Activated naive CD4-positive, alpha-beta T cell (primary cell): ENCODE data around the gene PAX2.

Experiments
- DNase-seq, 4 experiments: peaks; one replicate each; lab custom pipeline; 2025; lab: John Stamatoyannopoulos, UW

Gene PAX2

DNA sequence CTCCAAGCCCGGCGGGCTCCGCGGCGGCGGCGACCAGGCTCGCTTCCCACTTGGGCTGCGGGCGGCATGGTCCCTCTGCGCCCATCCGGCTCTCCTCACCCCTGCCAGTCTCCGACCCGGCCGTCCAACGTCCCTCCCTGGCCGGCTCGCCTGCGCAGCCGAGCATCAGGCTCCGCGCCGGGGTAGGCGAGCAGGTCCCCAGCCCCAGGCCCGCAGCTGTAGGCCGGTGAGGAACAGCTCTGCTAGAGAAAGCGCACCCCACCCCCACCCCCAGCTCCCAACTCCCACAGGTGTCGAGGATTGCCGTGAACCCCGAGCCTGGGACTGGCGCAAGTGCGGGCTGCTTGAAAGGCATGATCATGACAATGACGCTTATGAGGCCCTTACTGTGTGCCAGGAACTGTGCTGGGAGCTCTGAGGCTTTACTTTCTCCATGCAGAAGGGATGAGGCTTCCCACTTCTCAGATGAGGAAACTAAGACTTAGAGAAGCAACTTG, 20.8 kb upstream of the PAX2 start:
- DNase-seq: no peak

DNA sequence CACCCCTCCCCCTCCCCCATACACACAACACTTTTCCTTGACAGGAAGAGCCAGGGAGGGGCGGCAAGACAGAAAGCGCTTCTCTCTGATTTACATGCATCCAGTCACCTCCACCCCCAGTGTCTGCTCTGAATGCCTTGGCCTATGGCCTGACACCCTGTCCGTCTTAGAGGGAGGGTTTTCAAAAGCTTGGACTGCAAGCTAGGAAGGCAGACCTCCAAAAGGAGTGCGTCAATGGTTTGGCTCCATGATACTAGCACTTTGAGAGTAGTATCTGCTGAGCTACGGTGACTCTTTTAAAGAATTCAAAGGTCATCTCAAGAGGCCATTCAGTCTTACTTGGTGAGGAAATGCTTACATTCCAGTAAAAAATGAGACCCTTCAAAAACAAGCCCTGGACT, 20.3 kb upstream of the PAX2 start:
- no peak for DNase-seq

DNA sequence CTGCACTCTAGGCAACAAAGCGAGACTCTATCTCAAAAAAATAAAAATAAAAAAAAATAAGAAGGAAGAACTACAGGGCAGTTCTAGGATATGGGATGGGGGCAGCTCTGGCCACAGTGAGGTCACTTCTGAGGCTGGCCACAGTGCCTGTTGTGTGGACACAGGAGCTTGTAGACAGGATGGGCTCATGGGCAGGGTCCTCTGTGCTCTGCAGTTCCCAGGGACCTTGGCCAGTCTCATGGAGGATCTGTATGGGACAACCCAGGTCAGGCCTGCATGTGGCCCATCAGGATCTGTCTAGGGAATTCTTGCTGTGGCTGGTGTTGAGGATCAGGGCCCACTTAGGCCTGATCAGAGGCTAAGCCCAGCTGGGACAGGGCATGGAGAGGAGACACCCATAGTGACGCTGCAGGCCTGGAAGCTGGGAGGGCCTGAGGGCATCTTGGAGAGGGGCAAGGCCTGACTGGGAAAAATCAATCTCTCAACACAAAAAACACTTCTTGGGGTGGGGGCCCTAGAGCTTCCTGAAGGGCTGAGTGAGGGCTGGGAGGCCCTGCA, 19.4 kb upstream of the PAX2 start:
- DNase-seq: no peak

DNA sequence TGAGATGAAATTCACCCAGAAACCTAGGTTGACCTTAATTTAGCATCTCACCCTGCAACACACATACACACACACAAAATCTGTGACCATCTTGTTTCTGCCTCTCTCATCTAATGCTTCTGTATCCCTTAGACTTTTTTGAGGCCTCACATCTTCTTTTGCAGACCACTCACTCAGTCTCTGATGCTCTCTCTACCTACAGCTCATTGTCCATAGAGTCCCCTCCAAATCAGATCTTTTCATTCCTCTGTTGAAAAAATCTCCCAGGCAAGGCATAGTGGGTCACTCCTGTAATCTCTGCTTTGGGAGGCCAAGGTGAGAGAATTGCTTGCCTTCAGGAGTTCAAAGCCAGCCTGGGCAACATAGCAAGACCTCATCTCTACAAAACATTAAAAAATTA, 17.6 kb upstream of the PAX2 start:
- DNase-seq: no peak

DNA sequence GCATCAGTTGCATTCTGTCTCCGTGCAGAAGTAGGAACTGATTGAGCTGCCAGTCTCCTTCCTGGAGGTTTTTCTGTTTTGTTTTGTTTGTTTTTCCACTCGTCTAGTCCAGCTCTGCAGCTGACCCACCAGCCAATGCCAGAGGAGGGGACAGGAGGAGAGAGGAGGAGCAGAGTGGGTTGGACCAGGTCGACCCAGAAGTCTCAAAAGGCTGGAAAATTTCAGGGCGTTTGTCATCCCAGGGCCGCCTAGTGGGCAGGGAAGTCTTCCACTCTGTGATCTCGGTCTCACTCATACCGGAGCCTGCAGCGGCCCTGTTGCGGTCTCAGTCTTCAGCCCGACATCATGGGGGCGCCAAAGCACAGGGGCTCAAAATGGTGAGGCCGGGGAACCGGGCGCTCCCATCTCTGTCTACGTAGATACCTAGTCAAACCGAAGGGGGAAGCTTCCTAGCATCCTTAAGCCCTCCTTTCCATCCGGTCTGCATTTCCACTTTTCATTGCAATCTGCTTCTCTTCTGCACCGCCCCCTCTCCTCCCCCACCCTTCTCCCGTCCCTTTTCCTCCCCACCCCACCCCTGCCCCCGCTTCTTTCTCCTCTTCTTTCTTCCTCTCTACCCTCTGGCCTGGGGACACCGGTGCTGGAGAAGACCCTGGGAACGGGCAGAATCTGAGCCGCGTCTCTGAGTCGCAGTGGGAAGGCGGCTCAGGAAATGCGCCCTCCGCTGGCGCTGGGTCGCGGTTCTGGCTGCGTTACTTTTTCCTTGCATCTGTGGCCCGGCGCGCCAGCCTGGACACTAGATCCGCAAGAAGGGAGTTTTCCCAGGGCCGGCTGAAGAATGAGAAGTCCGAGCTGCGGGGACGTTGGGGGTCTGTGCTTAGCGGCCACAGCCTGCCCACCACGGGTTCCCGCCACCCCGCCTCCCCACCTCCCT, 16.2 kb upstream of the PAX2 start:
- no peak for DNase-seq

DNA sequence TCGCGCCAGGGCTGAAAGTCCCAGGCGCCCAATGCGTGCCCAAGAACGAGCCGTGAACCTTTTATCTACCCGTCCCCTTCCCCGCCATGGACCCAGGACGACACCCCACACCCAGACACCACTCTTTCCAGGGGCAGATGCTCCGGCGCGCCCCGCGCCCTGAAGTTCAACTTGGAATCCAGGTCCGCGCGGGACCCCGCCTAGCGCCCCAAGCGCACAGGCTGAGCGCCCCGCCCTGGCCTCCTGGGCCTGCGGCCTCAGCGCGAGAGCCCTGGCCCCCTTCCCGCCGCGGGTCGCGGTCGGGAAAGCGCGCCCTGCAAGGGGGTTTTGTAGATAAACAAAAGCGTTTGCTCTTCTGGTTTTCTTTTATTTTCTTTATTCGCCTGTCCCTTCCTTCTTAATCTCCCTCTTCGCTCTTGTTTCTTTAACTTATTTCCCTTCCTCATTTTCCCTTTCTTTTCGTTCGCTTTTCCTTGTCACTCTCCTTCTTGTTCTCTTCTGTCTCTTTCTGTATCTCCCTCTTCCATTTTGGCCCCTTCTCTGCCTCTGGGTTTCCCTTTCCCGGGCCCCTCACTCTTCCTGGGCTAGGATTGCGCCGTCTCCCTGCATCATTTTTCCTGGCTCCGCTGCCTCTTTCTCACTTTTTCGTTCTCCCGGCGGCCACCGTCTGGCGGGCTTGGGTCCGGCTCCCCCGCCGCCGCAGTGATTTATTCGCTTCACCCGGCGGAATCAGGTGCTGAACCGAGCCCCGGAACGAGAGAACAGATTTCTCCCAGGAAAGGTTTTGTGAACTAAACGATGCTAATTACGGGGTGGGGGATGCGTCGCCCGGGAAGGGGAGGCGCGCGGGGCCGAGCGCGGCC, 15.3 kb upstream of the PAX2 start:
- no peak for DNase-seq

DNA sequence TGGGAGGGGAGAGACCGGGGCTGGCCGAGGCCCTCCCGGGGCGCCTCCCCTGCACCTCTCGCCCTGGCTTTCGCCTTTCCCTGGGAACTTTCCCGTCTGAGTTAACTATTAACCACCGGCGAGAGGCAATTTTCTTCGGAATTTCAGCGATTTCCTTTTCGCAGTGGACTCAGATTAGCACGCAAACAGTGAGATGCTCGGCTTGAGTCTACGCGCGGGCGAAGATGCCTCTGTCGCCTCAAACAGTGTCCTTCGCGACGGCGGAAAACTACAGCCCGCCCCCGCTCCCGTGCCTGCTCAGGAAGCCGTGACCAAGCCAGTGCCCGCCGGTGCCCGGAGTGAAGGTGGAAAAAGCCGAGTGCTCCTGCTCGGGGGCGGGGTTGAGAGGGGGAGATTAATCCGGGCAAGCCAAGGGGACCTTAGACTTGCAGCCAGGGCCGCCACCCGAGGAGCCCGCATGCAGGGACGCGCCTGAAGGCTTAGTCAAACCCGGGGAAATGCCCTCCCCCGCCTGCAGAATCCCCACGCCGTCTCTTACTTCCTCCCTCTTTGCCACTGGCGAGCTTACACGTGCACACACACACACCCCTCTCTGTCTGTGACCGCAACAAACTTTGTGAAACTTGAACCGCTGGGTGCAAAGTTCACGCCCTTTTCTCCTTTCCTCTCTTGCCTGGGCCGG, 14.5 kb upstream of the PAX2 start:
- no peak for DNase-seq

DNA sequence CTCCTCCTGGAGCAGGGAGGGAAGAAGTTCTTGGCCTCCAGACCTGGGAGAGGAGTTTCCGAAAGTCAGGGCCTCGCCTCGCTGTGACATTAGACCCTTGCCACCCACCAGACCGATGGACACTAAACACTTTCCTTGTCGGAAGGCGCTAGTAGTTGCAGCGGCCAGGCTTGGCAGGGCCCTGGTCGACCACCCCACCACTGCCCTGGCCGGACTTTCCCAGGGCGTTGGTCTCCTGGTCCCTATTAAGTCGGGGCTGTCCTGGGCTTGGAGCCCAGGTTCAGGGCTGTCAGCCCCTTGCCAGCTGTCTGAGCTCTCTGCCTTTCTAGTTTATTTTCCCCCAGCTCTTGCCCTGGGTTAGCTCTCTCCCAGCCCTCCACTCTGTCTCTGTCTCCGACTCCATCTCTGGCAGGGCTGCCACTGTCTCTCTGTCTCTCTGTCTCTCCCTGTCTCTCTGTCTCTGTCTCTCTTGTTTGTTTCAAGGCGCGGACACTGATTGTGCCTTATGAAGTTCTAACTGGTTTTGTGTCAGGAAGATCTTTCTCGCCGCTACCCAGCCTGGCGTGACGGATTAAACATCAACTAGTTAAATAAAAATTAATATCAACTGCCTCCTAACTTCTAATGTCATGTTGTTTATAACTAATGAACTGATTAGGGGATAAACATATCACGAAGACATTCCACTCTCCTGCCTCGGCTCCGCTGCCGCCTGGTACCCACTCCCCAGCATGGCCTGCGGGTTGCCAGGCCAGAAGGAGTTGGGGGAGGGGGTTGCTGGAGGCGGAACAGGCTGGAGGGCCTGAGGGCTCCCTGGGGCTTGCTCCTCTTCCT, 13.8 kb upstream of the PAX2 start:
- DNase-seq: no peak

DNA sequence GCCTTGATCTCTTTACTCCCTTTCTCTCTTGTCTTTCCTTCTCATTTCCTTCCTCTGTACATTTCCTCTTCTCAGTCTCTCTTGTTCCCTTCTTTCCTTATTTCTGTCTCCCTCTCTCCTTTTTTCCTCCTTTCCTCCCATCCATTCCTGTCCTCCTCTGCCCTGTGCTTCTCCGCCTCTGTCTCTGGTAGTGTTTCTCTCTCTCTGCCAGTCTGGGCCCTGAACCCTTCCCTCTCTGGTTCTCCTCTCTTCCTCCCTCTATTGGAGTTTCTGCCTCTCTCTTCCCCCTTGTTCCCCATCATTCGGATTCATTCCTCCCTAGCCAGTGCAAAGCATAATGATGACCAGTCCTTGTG, 13.2 kb upstream of the PAX2 start:
- DNase-seq: no peak

DNA sequence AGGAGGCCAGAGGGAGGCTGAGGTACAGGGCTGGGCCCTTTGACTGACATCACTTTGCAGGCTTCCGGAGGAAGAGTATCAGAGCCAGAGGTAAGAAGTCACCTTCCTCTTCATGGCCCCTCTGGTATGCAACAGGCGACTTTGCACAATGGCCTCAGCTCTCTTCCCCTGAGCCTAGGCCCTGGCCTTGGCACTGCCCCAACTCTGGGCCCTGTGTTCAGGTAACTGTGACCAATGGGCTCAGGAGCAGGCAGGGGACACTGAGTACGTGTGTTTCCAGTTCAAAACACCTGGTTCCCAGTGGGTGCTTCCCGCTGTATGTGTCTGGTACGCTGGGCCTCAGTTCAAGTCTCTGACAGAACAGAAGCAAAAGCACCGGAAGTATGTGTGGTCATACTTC, 12.1 kb upstream of the PAX2 start:
- DNase-seq: no peak

DNA sequence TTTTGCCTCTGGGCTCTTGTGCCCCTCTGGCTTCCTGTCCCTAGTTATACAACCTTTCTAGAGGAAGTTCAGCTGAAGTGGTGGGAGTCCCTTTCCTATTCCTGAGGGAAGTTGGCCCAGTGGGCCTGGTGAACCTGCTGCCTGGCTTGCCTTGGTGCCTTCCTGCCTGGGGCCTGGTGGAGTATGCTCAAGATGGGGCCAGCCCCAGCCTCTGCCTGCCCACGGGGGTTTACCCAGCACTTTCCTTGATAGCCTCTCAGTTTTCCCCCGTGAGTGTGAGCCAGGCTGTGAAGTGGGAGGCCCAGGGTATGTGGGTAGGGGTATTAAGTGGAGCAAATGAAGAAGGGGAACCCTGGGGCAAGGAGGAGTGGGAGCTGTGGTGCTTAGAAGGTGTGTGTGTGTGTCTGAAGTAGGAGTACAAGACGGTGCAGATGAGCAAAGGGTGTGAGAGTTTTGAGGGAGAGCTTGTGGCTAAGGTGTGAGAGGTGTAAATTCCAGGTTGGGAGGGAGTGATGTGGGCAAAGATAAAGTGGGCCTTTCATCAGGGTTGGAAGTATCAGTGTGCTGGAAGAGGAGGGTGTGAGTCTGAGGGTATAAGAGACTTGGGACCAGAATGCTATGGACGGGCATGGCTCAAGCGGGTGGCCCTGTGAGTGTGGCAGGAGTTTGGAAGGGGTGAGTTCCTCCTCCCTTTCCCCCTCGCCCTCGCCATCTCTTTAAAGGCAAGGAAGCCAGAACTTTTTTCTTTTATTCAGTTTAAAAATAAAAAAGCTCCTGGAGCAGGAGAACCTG, 10.9 kb upstream of the PAX2 start:
- no peak for DNase-seq

DNA sequence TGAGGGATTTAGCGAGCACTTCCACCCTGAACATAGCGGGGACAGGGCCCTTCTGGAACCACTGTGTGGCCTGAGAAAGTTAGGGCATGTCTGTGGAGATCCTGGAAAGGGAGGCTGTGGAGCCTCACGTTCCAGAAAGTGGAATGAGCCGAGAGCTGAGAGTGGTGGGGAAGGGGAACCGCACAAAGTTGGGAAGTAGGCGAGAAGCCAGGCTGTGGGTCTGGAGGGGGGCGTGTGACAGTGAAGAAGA, 10.4 kb upstream of the PAX2 start:
- no peak for DNase-seq

DNA sequence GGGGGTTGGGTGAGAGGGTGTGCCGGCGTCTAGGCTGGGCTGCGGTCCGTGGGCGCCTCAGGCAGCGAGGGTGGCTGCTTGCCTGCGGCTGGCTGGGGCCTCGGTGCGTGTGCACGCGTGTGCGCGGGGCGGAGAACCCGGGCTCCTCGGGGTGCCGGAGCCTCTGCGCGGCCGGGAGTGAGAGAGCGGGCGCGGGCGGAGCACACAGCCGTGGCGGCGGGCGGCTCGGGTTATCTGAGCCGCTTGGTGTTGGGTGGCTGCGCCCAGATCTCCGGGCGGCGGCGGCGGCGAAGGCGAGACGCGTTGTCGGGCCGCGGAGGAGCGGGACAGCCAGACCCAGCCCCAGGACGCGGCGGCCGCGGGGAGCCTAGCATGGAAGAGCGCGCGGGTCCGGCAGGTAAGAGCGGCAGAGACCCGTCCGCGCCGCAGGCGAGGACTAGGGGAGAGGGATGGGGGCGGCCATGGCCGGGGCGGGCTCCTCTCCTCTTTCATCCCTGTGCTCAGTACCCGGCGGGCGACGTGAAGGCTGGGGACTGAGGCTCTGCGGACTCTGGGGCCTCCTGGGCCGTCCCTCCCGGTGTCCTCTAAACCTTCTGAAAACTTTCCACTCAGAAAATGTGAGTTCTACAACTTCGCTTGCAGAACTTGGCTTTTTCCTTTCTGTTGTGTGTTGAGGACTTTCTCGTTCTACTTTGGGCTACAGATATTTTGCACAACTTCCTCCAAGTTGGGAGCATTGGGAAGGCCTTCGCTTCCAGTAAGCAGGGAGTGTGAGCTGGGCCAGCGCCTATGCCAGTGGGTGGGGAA, 9.8 kb upstream of the PAX2 start:
- no peak for DNase-seq

DNA sequence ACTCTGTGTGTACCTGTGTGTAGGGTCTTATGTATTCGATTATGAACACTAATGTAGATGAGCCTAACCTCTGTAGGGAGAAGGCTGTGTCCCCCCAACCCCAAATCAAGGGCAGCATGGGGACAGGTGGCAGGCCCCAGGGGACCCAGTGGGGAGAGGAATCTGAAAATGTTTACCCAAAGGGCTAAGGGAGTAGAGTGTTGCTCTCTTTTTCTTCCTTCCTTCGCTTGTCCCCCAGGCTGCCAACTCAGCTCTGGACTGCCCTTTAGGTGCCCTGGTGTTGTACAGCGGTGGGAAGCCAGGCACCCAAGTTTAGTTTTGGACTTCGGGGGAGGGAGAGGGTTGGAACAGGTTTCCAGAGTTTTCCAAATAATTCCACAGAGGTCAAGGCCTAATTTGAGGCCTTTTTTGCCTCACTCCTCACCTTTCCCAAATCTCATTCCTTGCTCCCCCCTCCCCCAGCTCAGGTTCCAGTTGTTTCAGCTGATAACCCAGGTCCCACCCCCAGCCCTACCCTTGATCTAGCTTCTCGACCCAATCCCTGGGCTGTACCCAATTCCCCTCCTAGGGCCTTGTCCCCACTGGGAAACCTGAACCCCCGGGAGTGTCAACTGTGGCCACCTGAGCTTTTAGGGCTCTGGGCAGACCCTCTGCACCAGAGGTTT, 9.1 kb upstream of the PAX2 start:
- no peak for DNase-seq

DNA sequence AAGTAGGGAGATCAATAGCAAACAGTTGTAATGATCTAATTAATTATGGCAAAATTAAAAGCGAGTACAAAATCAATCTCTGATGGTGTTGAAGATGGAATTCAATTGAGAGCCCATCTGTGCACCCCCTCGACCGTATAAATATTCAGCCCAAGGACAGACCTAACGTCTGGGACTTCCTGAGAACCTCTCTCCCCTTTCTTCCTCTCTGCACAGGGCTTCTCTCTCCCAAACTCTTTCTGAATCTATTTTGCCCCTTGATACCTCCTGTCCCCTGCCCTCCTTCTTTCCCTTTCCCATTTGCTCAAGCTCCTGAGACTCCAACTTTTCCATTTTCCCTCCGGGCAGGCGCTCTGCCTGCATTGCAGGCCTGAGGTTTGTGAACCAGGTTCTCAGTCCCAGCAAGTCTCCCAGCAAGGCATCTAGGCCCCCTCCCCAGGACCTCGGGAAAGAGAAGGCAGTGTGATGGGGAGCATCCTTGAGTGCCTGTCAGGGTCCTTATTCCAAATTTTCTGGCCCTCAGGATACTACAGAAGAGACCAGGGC, 8.5 kb upstream of the PAX2 start:
- DNase-seq: no peak

DNA sequence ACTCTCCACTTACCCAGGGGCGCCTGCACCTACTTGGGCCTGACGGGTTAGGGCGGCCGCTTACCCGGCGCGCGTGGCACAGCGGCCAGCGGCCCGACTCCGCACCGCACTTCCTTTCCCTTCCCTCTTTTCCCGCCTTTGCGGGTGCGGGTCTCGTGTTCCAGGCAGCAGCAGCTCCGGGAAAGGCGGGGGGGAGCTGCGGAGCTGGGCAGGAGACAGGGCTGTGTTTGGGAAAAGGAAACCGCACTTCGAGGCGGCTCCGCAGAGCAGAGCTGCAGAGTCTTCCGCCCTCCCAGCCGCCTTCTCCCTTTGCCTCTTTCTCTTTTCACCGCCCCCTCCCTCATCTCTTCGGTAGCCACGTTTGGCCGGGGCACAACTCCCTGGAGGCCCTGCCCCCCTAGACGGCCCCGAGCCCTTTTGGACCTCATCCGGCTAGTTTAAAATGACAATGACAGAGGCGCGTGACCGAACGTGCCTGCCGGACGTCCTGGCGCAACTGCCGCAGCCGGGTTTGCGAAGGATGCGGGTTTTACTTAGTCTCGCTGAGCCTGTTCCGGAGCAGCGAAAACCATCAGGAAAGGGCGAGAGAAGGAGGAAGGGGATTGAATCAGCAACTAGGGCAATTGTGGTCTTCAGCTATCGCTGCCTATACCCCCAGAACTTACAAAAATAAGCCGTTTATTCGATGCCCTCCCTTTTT, 7.9 kb upstream of the PAX2 start:
- no peak for DNase-seq

DNA sequence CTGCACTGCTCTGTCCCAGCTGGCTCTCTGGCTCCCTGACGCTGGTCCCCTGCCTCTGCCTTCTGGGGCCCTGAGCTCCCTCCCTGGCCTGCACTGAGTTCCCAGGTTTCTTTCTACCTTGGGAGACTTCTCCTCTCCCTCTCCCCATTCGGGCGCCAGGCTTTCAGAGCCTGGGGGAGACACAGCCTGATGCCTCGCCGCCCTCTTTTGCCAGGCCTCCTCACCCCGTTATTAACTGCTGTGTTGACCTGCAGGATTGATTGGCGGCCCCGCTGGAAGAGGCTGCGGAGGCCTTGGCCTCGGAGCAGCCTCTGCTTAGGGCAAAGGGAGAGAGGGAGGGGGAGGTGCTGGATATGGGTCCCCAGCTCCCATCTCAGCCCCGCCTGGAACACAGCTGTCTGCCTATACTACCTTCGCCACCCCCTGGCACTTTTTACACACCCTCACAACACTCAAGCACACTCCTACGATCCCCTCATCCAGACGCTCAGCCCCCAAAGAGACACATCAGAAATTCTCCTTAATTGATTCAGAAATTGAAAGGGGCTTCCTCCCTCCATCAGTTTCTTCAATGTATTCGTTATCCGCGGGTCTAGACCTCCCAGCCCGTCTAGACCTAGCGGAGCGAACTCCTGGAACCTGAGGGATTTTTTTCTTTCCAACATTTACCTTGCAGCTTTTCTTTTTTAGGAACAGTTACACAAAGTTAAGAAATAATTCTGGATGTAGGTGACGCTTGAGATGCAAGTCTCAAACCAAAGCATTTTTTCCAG, 7.1 kb upstream of the PAX2 start:
- no peak for DNase-seq
